HG02571 (cell line): ENCODE data around the gene GINS2.

Experiments used
- ATAC-seq: cut with Tn5 transposase; IDR thresholded peaks from one replicate; pipeline ENCODE4 v1.9.1; 2021; ENCODE audit warnings: mild to moderate bottlenecking, moderate library complexity; ENCODE audit not compliant: unreplicated experiment

Gene GINS2

GRCh38 chr16:85716680-85717038 lies 27.9 kb upstream of the GINS2 start:
- no peak for ATAC-seq

- no peak for ATAC-seq
Observed at GRCh38 chr16:85716022-85716679, 27.4 kb upstream of the GINS2 start.

GRCh38 chr16:85715169-85716021 lies 26.6 kb upstream of the GINS2 start:
- no peak for ATAC-seq

- no peak for ATAC-seq
Observed at GRCh38 chr16:85712801-85713200, 24.0 kb upstream of the GINS2 start.

GRCh38 chr16:85711982-85712587 lies 23.3 kb upstream of the GINS2 start:
- ATAC-seq = no peak

GRCh38 chr16:85710732-85711131 lies 22.0 kb upstream of the GINS2 start:
- ATAC-seq = no peak

- ATAC-seq = no peak
Observed at GRCh38 chr16:85709766-85710585, 21.2 kb upstream of the GINS2 start.

- ATAC-seq = no peak
Observed at GRCh38 chr16:85708338-85708737, 19.6 kb upstream of the GINS2 start.

GRCh38 chr16:85707528-85708095 lies 18.9 kb upstream of the GINS2 start:
- no peak for ATAC-seq

GRCh38 chr16:85706449-85707034 lies 17.8 kb upstream of the GINS2 start:
- no peak for ATAC-seq

GRCh38 chr16:85704900-85705846 lies 16.4 kb upstream of the GINS2 start:
- no peak for ATAC-seq

- ATAC-seq = no peak
Observed at GRCh38 chr16:85704011-85704410, 15.3 kb upstream of the GINS2 start.

GRCh38 chr16:85699628-85700027 lies 10.9 kb upstream of the GINS2 start:
- ATAC-seq = no peak

GRCh38 chr16:85698935-85699558 lies 10.3 kb upstream of the GINS2 start:
- ATAC-seq = no peak

- ATAC-seq = no peak
Observed at GRCh38 chr16:85698459-85698891, 9.7 kb upstream of the GINS2 start.

- ATAC-seq = no peak
Observed at GRCh38 chr16:85697431-85697830, 8.7 kb upstream of the GINS2 start.

GRCh38 chr16:85696781-85697180 lies 8.0 kb upstream of the GINS2 start:
- ATAC-seq = no peak

- ATAC-seq = no peak
Observed at GRCh38 chr16:85695196-85696128, 6.7 kb upstream of the GINS2 start.
